Measurements from ENCODE around the gene PTPN1.

PTPN1 gene

DNA sequence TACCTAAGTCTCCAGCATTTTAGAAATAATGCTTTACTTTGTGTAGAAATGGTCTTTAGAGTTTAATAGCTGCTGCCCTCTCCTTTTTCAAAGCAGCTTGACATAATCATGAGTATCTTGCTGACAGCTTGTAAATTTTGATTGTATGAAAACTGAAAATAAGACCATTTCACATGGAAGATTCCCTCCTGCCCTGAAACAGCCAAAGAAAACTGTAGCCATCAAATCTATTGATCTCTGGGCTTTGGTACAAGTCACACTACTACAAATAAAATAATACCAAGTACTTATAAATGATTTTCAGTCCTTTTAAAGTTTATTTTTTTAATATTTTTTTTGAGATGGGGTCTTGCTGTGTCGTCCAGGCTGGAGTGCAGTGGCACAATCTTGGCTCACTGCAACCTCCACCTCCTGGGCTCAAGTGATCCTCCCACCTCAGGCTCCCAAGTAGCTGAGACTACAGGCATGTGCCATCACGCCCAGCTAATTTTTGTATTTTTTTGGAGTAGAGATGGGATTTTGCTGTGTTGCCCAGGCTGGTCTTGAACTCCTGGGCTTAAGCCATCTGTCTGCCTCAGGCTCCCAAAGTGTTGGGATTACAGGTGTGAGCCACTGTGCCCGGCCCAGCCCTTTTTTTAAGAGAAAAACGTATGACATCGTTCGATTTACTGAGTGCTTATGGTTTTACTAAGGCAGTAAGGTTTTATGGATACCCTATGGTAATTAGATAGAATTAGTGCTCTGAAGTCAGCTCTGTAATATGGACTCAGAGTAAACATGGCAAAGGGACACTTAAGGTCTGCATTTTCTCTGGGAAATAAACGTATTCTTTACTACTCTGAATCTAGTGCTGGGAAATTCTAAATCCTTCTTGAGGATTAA, 7.0 kb downstream of the PTPN1 start:
- Histone ChIP-seq H3K27me3 (replicated peaks) (no peaks in the 10 kb centered on the region), H3K27ac (peak overlapping the region; percentile 6), H3K4me3 (ENCODE audit: low read depth, low read length) (no peak overlapping the region), H3K36me3 (replicated peaks) (peaks cover 2% of the 10 kb centered on the region)
- in situ Hi-C loops (cut with HindIII; ENCODE audit: low pct_ligation_motif_present, low sequenced_read_pairs) = no loop called here
- no peak for DNase-seq
- TF ChIP-seq, protein P1, sequence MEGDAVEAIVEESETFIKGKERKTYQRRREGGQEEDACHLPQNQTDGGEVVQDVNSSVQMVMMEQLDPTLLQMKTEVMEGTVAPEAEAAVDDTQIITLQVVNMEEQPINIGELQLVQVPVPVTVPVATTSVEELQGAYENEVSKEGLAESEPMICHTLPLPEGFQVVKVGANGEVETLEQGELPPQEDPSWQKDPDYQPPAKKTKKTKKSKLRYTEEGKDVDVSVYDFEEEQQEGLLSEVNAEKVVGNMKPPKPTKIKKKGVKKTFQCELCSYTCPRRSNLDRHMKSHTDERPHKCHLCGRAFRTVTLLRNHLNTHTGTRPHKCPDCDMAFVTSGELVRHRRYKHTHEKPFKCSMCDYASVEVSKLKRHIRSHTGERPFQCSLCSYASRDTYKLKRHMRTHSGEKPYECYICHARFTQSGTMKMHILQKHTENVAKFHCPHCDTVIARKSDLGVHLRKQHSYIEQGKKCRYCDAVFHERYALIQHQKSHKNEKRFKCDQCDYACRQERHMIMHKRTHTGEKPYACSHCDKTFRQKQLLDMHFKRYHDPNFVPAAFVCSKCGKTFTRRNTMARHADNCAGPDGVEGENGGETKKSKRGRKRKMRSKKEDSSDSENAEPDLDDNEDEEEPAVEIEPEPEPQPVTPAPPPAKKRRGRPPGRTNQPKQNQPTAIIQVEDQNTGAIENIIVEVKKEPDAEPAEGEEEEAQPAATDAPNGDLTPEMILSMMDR (IDR thresholded peaks at IDR 0.05; ENCODE audit: low read depth, low read length, missing control alignments) = no peak

DNA sequence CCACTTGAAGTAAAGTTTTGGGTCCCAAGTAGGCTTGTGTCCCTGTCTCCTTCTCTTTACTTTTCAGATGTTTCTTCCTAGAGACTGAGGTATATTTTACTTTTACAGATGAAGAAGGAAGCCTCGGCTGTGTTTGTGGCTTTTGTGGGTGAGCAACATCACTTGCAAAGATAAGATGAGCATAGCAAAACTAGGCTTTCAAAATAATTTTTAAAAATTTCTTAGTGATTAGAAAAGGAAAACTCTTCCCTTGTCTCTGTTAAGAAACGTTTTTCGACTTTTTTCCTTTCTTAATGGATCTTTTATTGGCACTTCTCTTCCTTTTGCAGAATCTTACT, 7.6 kb downstream of the PTPN1 start:
- DNase-seq = no peak
- Histone ChIP-seq H3K27me3 (replicated peaks) (no peaks in the 10 kb centered on the region), H3K27ac (peak overlapping the region; percentile 6), H3K36me3 (replicated peaks) (peaks cover 2% of the 10 kb centered on the region), H3K4me3 (ENCODE audit: low read depth, low read length) (no peak overlapping the region)
- TF ChIP-seq, protein P1 (IDR thresholded peaks at IDR 0.05; ENCODE audit: low read depth, low read length, missing control alignments) = no peak
- in situ Hi-C loops (cut with HindIII; ENCODE audit: low pct_ligation_motif_present, low sequenced_read_pairs) = no loop called here

DNA sequence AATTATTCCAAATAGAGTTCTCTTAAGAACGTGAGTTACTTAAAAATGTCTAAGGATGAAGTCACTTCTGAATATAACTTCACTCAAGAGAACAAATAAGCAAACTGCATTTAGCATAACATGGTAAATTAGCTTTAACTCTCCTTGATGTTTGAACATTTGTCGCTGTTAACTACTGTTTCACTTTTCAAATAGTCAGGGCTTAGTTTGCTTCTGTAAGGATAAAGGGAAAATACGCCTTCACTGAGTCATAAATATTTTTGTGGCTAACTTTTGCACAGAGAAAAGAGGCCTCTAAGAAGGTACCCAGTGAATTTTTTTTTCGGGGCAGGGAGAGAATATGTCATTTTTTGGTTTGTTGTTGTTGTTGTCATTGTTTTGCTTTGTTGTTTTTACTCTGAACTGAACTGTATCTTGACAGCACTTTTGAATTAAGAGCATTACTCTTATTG, 8.1 kb downstream of the PTPN1 start:
- in situ Hi-C loops (cut with HindIII; ENCODE audit: low pct_ligation_motif_present, low sequenced_read_pairs) = no loop called here
- TF ChIP-seq, protein P1 (IDR thresholded peaks at IDR 0.05; ENCODE audit: low read depth, low read length, missing control alignments) = no peak

DNA sequence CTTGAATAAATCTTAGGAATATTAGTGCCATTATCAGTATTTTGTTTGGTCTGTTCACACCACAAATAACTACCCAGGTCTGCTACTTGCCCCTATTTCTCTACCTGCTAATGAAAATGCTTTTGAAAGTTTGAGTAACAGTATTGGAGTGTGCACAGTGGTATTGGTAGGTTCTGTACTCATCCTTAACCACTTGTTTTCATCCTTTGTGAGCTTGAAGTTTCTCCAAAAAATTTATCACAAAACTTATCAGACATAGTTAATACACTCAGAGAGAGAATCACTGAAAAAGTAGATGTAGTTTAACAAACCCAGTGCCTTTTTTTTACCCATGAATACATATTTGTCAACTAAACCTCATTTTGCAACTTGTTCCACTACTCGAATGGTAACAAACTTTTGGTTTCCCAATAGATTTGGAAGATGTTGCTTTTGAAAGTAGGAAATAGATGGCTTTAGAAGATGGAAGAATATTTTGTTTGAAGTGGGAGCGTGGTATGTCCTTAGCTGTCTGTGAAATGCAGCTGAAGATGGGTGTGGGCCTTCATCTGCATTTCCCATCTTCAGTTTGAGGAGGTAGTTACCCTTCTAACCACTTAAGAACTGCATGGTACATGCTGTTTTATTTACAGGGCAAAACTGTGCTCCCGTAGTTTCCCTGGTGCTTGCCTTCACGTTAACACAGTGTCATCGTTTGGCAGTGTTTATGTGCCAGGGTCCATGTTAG, 9.0 kb downstream of the PTPN1 start:
- no peak for DNase-seq
- TF ChIP-seq, protein P1 (IDR thresholded peaks at IDR 0.05; ENCODE audit: low read depth, low read length, missing control alignments) = no peak
- H3K36me3 ChIP-seq (replicated peaks) = peaks cover 4% of the 10 kb centered on the region
- no peak overlapping the region for H3K4me3 ChIP-seq (ENCODE audit: low read depth, low read length)
- H3K27ac ChIP-seq = no peak overlapping the region
- no peaks in the 10 kb centered on the region for H3K27me3 ChIP-seq (replicated peaks)
- in situ Hi-C loops (cut with HindIII; ENCODE audit: low pct_ligation_motif_present, low sequenced_read_pairs) = no loop called here

More for the DNA sequence above, 8.1 kb downstream of the PTPN1 start:
- Histone ChIP-seq H3K27ac (peak overlapping the region; percentile 6), H3K4me3 (ENCODE audit: low read depth, low read length) (no peak overlapping the region), H3K27me3 (replicated peaks) (no peaks in the 10 kb centered on the region), H3K36me3 (replicated peaks) (peaks cover 4% of the 10 kb centered on the region)
- no peak for DNase-seq

DNA sequence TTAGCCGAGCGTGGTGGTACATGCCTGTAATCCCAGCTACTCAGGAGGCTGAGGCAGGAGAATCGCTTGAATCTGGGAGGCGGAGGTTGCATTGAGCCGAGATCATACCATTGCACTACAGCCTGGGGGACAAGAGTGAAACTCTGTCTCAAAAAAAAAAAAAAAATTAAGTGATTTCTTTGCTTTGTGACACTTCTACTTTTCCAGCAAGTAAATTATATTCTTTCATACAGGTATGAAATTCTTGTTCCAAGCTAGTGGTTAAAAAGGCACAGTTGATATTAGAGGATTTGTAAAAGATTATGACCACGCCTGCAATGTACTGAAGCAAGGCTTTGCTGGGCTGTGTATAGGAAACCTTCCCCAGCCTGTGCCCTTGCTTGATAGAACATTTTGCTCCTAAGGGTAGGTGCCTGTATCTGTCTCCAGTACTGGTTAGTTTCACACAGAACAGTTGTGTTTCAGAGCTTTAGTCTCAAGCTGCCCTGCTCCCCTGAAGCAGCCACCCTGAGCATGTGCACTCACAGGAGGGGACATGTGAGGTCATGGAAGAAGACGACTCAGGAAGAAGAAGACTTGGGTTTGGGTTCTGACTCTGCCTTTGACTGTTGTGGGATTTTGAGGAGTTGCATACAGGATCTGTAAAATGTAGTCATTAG, 10.2 kb downstream of the PTPN1 start:
- H3K27ac ChIP-seq = no peak overlapping the region
- H3K36me3 ChIP-seq (replicated peaks) = peaks cover 4% of the 10 kb centered on the region
- TF ChIP-seq, protein P1 (IDR thresholded peaks at IDR 0.05; ENCODE audit: low read depth, low read length, missing control alignments) = no peak
- no peaks in the 10 kb centered on the region for H3K27me3 ChIP-seq (replicated peaks)
- no peak for DNase-seq
- in situ Hi-C loops (cut with HindIII; ENCODE audit: low pct_ligation_motif_present, low sequenced_read_pairs) = no loop called here
- H3K4me3 ChIP-seq (ENCODE audit: low read depth, low read length) = no peak overlapping the region

Data from brain microvascular endothelial cell (primary cell).